CD4-positive, alpha-beta T cell (primary cell): Measurements from ENCODE around the gene SPATA13. TPM values are rescaled to one million over a fixed set of nuclear protein-coding genes. Genes with fewer than 3 reads are reported as not detected.

Source experiments
- ATAC-seq: fragments of 200-7000 bp; cut with Tn5 transposase; one replicate; pipeline ENCODE4 v1.10.0; 2022; ENCODE audit warnings: mild to moderate bottlenecking; ENCODE audit not compliant: poor library complexity
- CTCF ChIA-PET: fragments of 350-600 bp; sonication (Branson Sonifier 250); formaldehyde crosslinking; loops from one replicate; lab custom pipeline; 2021; ENCODE audit warnings: antibody characterized with exemption, inconsistent platforms; lab: Charles Lee
- POLR2A ChIA-PET: fragments of 350-600 bp; sonication (Branson Sonifier 250); formaldehyde crosslinking; loops from one replicate; lab custom pipeline; 2021; ENCODE audit warnings: antibody characterized with exemption, inconsistent platforms; lab: Charles Lee
- DNase-seq, 14 experiments: peaks; one replicate each; pipeline ENCODE4 v3.0.0-alpha.2; 2013 to 2020; ENCODE audit warnings: mixed read lengths in 2 of 14
- H3K27ac ChIP-seq, 2 donors: one replicate each; pipeline versions ENCODE4 v1.5.1 to v1.7.0; 2013; ENCODE audit warnings: low read length in 2 of 2, low read depth in 1 of 2, mild to moderate bottlenecking in 1 of 2
- H3K27me3 ChIP-seq, 2 experiments: 1 replicate in 1 of 2; 2 replicates in 1 of 2; pipeline versions ENCODE4 v1.6.1 to v1.7.0; 2013; ENCODE audit warnings: low read length in 2 of 2, control low read depth in 1 of 2, mild to moderate bottlenecking in 1 of 2, moderate library complexity in 1 of 2; ENCODE audit not compliant: insufficient read depth in 2 of 2, control insufficient read depth in 1 of 2
- H3K36me3 ChIP-seq: one replicate; pipeline ENCODE4 v1.6.1; 2013; ENCODE audit warnings: low read length, control low read depth; ENCODE audit not compliant: insufficient read depth
- H3K4me1 ChIP-seq: one replicate; pipeline ENCODE4 v1.6.1; 2013; ENCODE audit warnings: low read length, control low read depth; ENCODE audit not compliant: insufficient read depth
- H3K4me3 ChIP-seq: one replicate; pipeline ENCODE4 v1.5.1; 2013; ENCODE audit warnings: mild to moderate bottlenecking, low read length, moderate library complexity
- H3K9me3 ChIP-seq, 2 experiments: 1 replicate in 1 of 2; 2 replicates in 1 of 2; pipeline versions ENCODE4 v1.6.1 to v1.7.0; 2013; ENCODE audit warnings: low read length in 2 of 2, mild to moderate bottlenecking in 2 of 2, control low read depth in 1 of 2, moderate library complexity in 1 of 2; ENCODE audit not compliant: control insufficient read depth in 1 of 2, insufficient read depth in 1 of 2
- H3K27ac Mint-ChIP-seq: one replicate; pipeline ENCODE4 v1.8.0; 2020; ENCODE audit warnings: mixed read lengths
- H3K27me3 Mint-ChIP-seq: one replicate; pipeline ENCODE4 v1.8.0; 2021; ENCODE audit warnings: mixed read lengths
- H3K36me3 Mint-ChIP-seq: one replicate; pipeline ENCODE4 v1.8.0; 2021; ENCODE audit warnings: low read depth, mixed read lengths
- H3K4me1 Mint-ChIP-seq: one replicate; pipeline ENCODE4 v1.8.0; 2021; ENCODE audit warnings: low read depth, mixed read lengths
- H3K4me3 Mint-ChIP-seq: one replicate; pipeline ENCODE4 v1.8.0; 2020; ENCODE audit warnings: mild to moderate bottlenecking, mixed read lengths
- H3K9me3 Mint-ChIP-seq: one replicate; pipeline ENCODE4 v1.8.0; 2020; ENCODE audit warnings: mixed read lengths
- CTCF ChIP-seq: fragments of 200-600 bp; IDR thresholded peaks from one replicate; pipeline ENCODE4 v1.8.0; 2022; ENCODE audit warnings: antibody characterized with exemption, mild to moderate bottlenecking
- intact Hi-C, 2 experiments: fragments of 100-400 bp; cut with DNase I in 1 of 2; cut with micrococcal nuclease in 1 of 2; formaldehyde crosslinking; loops; one replicate each; pipeline versions ENCODE4 v1.15.1 to v1.9.0; 2023 to 2025; cut with DNase I, micrococcal nuclease
- total RNA-seq, 174 experiments: library from RNA in 2 of 174; stranded (reverse) in 2 of 174; gene quantifications; one replicate each; pipeline ENCODE4 v1.2.3 and lab custom pipeline; 2021 to 2026

Gene SPATA13
- total RNA-seq, 2 experiments from 2014 or later: 87.7 to 94.6 TPM

GRCh38 chr13:24149246-24150032, 11.1 kb upstream of the SPATA13 start:
- TF ChIP-seq CTCF: no peak
- no peaks in the 10 kb centered on the region for H3K36me3 ChIP-seq
- no peak overlapping the region for H3K27ac ChIP-seq
- ChIA-PET POLR2A (no interaction called here), CTCF (no interaction called here)
- H3K9me3 Mint-ChIP-seq: no peaks in the 10 kb centered on the region
- H3K36me3 Mint-ChIP-seq: no peaks in the 10 kb centered on the region
- intact Hi-C loops: no loop called here
- H3K27me3 Mint-ChIP-seq: no peaks in the 10 kb centered on the region
- no peak overlapping the region for H3K27ac Mint-ChIP-seq
- ATAC-seq: no peak
- H3K4me3 ChIP-seq: no peak overlapping the region
- no peaks in the 10 kb centered on the region for H3K4me1 ChIP-seq
- H3K4me3 Mint-ChIP-seq: no peak overlapping the region
- H3K4me1 Mint-ChIP-seq: no peaks in the 10 kb centered on the region
- peaks cover 0 to 1% of the 10 kb centered on the region in 2 experiments for H3K9me3 ChIP-seq
- H3K27me3 ChIP-seq: no peaks in the 10 kb centered on the region
- DNase-seq: no peak

GRCh38 chr13:24150572-24150971, 9.9 kb upstream of the SPATA13 start:
- Mint-ChIP-seq H3K4me3 (no peak overlapping the region), H3K9me3 (no peaks in the 10 kb centered on the region), H3K27ac (no peak overlapping the region), H3K4me1 (no peaks in the 10 kb centered on the region), H3K36me3 (no peaks in the 10 kb centered on the region), H3K27me3 (no peaks in the 10 kb centered on the region)
- Histone ChIP-seq H3K4me1 (no peaks in the 10 kb centered on the region), H3K4me3 (no peak overlapping the region), H3K36me3 (no peaks in the 10 kb centered on the region), H3K27ac (no peak overlapping the region), H3K27me3 (no peaks in the 10 kb centered on the region), H3K9me3 (no peaks in the 10 kb centered on the region)
- POLR2A ChIA-PET: no interaction called here
- no peak for TF ChIP-seq CTCF
- DNase-seq (no peak), ATAC-seq (no peak)
- intact Hi-C loops: no loop called here
- CTCF ChIA-PET: no interaction called here

- CTCF ChIA-PET: no interaction called here
- POLR2A ChIA-PET: interaction anchor here (1.0 kb wide), 1 partner anchor 9 kb away, joined by 4 read pairs; the partner anchor contains the start of gene SPATA13
- Mint-ChIP-seq H3K4me3 (no peak overlapping the region), H3K36me3 (no peaks in the 10 kb centered on the region), H3K9me3 (no peaks in the 10 kb centered on the region), H3K27ac (no peak overlapping the region), H3K27me3 (no peaks in the 10 kb centered on the region), H3K4me1 (no peaks in the 10 kb centered on the region)
- intact Hi-C loops: no loop called here
- Histone ChIP-seq H3K4me3 (no peak overlapping the region), H3K27me3 (no peaks in the 10 kb centered on the region), H3K36me3 (no peaks in the 10 kb centered on the region), H3K4me1 (no peaks in the 10 kb centered on the region), H3K27ac (no peak overlapping the region), H3K9me3 (no peaks in the 10 kb centered on the region)
- TF ChIP-seq CTCF: no peak
- ATAC-seq (no peak), DNase-seq (no peak)
These were observed 8.7 kb upstream of the SPATA13 start for GRCh38 chr13:24151864-24152263.
